ENCODE data around the gene ATP5F1D. TPM values are rescaled to one million over a fixed set of nuclear protein-coding genes. Genes with fewer than 3 reads are reported as not detected.

The ATP5F1D gene
- total and polyA plus RNA-seq, 2 of the 13 experiments (the other 11 are each of a cell fraction or from before 2014, with no cell fraction given) = 39.4 to 78.7 TPM

GRCh38 chr19:1264801-1265614, 23.5 kb downstream of the ATP5F1D start (continued):
- TF ChIP-seq ARID3A (IDR thresholded peaks at IDR 0.05; ENCODE audit: low read depth, low read length) = no peak
- TF ChIP-seq KLF9 (CRISPR knock-in tag; IDR thresholded peaks at IDR 0.05; ENCODE audit: low read depth) = no peak
- TF ChIP-seq WIZ (CRISPR knock-in tag; IDR thresholded peaks at IDR 0.05) = no peak
- no peak for TF ChIP-seq FOXP1 (IDR thresholded peaks at IDR 0.05)
- no peak; the same call in 1 of the 2 replicates for TF ChIP-seq FOXP1 (CRISPR knock-in tag; IDR thresholded peaks at IDR 0.05)
- TF ChIP-seq ZNF703 (CRISPR knock-in tag; IDR thresholded peaks at IDR 0.05; ENCODE audit: borderline replicate concordance) = no peak
- TF ChIP-seq ZNF510 (CRISPR knock-in tag; IDR thresholded peaks at IDR 0.05; ENCODE audit: low read depth) = no peak
- TF ChIP-seq ELF3 (CRISPR knock-in tag; IDR thresholded peaks at IDR 0.05) = peak; percentile 64
- TF ChIP-seq ZNF552 (CRISPR knock-in tag; IDR thresholded peaks at IDR 0.05; ENCODE audit: borderline replicate concordance) = no peak
- TF ChIP-seq IKZF4 (CRISPR knock-in tag; IDR thresholded peaks at IDR 0.05; ENCODE audit: borderline replicate concordance, low read depth, not compliant biosample characterization) = no peak
- no peak for TF ChIP-seq PBX3 (CRISPR knock-in tag; IDR thresholded peaks at IDR 0.05; ENCODE audit: borderline replicate concordance)
- TF ChIP-seq U2AF1 (optimal IDR thresholded peaks at IDR 0.05; ENCODE audit: low read depth, low read length) = no peak
- TF ChIP-seq THAP9 (CRISPR knock-in tag; IDR thresholded peaks at IDR 0.05; ENCODE audit: borderline replicate concordance) = no peak; the same call in none of the 2 replicates
- no peak for TF ChIP-seq ZSCAN12 (CRISPR knock-in tag; IDR thresholded peaks at IDR 0.05)
- no peak for TF ChIP-seq ZFP36 (IDR thresholded peaks at IDR 0.05; ENCODE audit: borderline replicate concordance, low read depth, low read length, partially characterized antibody)
- no peak for TF ChIP-seq ZNF317 (CRISPR knock-in tag; IDR thresholded peaks at IDR 0.05)
- no peak for TF ChIP-seq CAMTA2 (CRISPR knock-in tag; IDR thresholded peaks at IDR 0.05; ENCODE audit: borderline replicate concordance)
- no peak for TF ChIP-seq TEAD2 (CRISPR knock-in tag; IDR thresholded peaks at IDR 0.05)
- no peak for TF ChIP-seq TIGD3 (CRISPR knock-in tag; IDR thresholded peaks at IDR 0.05; ENCODE audit: borderline replicate concordance)
- peak; percentile 100 for TF ChIP-seq ZNF770 (CRISPR knock-in tag; IDR thresholded peaks at IDR 0.05)

Data from HepG2 (cell line).